Hepatocyte (in vitro differentiated cells): ENCODE measurements around the gene PARN. TPM values are rescaled to one million over a fixed set of nuclear protein-coding genes. Genes with fewer than 3 reads are reported as not detected.

Experiments used
- DNase-seq: peaks from one replicate; pipeline ENCODE4 v3.0.0-alpha.2; 2016; ENCODE audit warnings: low spot score
- H2AFZ ChIP-seq: fragments of 200-600 bp; sonication (generic); 2 replicates; pipeline ENCODE4 v1.6.0; 2016; ENCODE audit warnings: antibody characterized with exemption, mild to moderate bottlenecking
- H3K27ac ChIP-seq: fragments of 200-600 bp; sonication (generic); 2 replicates; pipeline ENCODE4 v1.5.1; 2016; ENCODE audit warnings: mild to moderate bottlenecking
- H3K27me3 ChIP-seq: fragments of 200-600 bp; sonication (generic); 2 replicates; pipeline ENCODE4 v1.6.1; 2016
- H3K36me3 ChIP-seq: fragments of 200-600 bp; sonication (generic); replicated peaks from 2 replicates; pipeline ENCODE4 v1.5.1; 2016; ENCODE audit warnings: low read depth; ENCODE audit not compliant: insufficient read depth
- H3K4me1 ChIP-seq: fragments of 200-600 bp; sonication (generic); 2 replicates; pipeline ENCODE4 v1.5.1; 2016; ENCODE audit warnings: mild to moderate bottlenecking, moderate library complexity; ENCODE audit not compliant: insufficient read depth
- H3K4me2 ChIP-seq: fragments of 200-600 bp; sonication (generic); 2 replicates; pipeline ENCODE4 v1.6.0; 2016
- H3K4me3 ChIP-seq: fragments of 200-600 bp; sonication (generic); 2 replicates; pipeline ENCODE4 v1.5.1; 2016; ENCODE audit warnings: mild to moderate bottlenecking
- H3K79me2 ChIP-seq: fragments of 200-600 bp; sonication (generic); 2 replicates; pipeline ENCODE4 v1.6.0; 2017; ENCODE audit warnings: mild to moderate bottlenecking
- H3K9me2 ChIP-seq: fragments of 200-600 bp; sonication (generic); replicated peaks from 2 replicates; pipeline ENCODE4 v1.6.0; 2017; ENCODE audit warnings: mild to moderate bottlenecking; ENCODE audit not compliant: insufficient read depth
- H3K9me3 ChIP-seq: fragments of 200-600 bp; sonication (generic); 2 replicates; pipeline ENCODE4 v1.5.1; 2016; ENCODE audit warnings: low read depth, mild to moderate bottlenecking
- H4K20me1 ChIP-seq: fragments of 200-600 bp; sonication (generic); 2 replicates; pipeline ENCODE4 v1.6.0; 2016; ENCODE audit warnings: mild to moderate bottlenecking; ENCODE audit not compliant: insufficient read depth, poor library complexity, severe bottlenecking
- EZH2 ChIP-seq: fragments of 200-600 bp; sonication (generic); IDR thresholded peaks from 2 replicates; pipeline ENCODE4 v1.6.1; 2016; ENCODE audit warnings: antibody characterized with exemption, mild to moderate bottlenecking, borderline replicate concordance
- EZH2phosphoT487 ChIP-seq: fragments of 200-600 bp; sonication (generic); IDR thresholded peaks from one replicate; pipeline ENCODE4 v1.6.1; 2018; ENCODE audit warnings: antibody characterized with exemption, mild to moderate bottlenecking, low read depth, moderate library complexity; ENCODE audit not compliant: unreplicated experiment, severe bottlenecking
- WGBS: methylation state at CpG from one replicate; pipeline ENCODE4 v1.1.6; 2016; ENCODE audit warnings: low lambda C conversion rate; ENCODE audit errors: missing lambda C conversion rate; 5-methylcytosine and 5-hydroxymethylcytosine counted together
- polyA plus RNA-seq: library from polyadenylated mRNA; unstranded; fragments of >200 nt; fragmentation: Nextera tagmentation; extraction: Ambion mirVana; gene quantifications from 2 replicates; pipeline ENCODE4 v1.2.1, GENCODE V29; 2016
- total RNA-seq: library from RNA; depleted of rRNA; stranded (reverse); fragments of >200 nt; gene quantifications from 2 replicates; pipeline ENCODE4 v1.2.3, GENCODE V29; 2014
- TF ChIP-seq, protein P1 (sequence below): fragments of 200-600 bp; sonication (generic); IDR thresholded peaks from 2 replicates; pipeline ENCODE4 v1.5.1; 2016; ENCODE audit warnings: antibody characterized with exemption, mild to moderate bottlenecking; ENCODE audit not compliant: poor library complexity

Gene PARN
- total and polyA plus RNA-seq, 2 experiments from 2014 or later: 23.7 to 35.6 TPM

DNA sequence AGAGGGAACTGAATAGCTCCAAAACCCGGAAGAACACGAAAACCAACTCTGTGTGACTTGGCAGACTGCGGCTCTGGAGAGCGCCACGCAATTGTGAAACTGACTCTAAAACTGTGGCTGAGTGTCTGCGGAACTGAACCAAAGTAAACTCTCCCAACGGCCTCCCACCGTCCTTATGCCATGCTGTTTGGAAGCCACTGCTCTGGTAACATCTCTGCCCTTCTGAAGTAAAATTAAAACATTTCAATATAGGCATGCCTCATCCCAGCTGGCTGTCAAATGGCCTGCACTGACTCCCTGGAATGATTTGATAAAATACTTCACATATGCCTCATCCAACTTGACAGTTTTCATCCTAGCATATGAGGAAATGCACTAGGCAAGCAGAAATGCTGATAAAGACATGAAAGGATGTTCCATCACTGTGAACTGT, 70.2 kb downstream of the PARN start:
- no peak for DNase-seq
- Histone ChIP-seq H3K4me1 (peaks cover 28% of the 10 kb centered on the region), H3K36me3 (no peaks in the 10 kb centered on the region), H4K20me1 (peaks cover 3% of the 10 kb centered on the region), H2AFZ (no peak overlapping the region), H3K9me2 (no peaks in the 10 kb centered on the region), H3K9me3 (no peaks in the 10 kb centered on the region), H3K4me2 (peak overlapping the region; percentile 5), H3K4me3 (no peak overlapping the region), H3K27me3 (no peaks in the 10 kb centered on the region), H3K27ac (no peak overlapping the region), H3K79me2 (no peaks in the 10 kb centered on the region)
- TF ChIP-seq, protein P1, sequence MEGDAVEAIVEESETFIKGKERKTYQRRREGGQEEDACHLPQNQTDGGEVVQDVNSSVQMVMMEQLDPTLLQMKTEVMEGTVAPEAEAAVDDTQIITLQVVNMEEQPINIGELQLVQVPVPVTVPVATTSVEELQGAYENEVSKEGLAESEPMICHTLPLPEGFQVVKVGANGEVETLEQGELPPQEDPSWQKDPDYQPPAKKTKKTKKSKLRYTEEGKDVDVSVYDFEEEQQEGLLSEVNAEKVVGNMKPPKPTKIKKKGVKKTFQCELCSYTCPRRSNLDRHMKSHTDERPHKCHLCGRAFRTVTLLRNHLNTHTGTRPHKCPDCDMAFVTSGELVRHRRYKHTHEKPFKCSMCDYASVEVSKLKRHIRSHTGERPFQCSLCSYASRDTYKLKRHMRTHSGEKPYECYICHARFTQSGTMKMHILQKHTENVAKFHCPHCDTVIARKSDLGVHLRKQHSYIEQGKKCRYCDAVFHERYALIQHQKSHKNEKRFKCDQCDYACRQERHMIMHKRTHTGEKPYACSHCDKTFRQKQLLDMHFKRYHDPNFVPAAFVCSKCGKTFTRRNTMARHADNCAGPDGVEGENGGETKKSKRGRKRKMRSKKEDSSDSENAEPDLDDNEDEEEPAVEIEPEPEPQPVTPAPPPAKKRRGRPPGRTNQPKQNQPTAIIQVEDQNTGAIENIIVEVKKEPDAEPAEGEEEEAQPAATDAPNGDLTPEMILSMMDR: no peak
- 77% methylated on average over 8 of the region's 8 CpGs for WGBS

DNA sequence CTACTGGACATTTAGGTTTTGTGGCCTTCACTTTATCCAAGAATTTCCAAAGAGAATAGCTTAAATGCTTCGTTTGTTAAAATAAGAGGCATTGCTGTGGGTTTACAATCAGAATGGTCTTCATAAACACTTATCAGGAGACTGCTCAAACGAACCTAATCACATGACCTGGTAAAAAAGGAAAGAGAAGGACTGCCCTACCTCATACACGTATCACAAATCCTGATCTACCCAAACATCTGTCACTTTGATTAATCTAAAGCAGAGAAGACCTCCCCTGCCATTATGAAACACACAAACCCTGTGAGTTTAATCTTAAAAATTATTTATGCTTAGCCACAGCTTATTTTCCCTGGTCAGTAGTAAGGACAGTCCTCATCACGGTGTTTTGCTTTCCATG, 76.6 kb downstream of the PARN start:
- no peaks in the 10 kb centered on the region for H3K36me3 ChIP-seq
- H3K4me1 ChIP-seq: peaks cover 10% of the 10 kb centered on the region
- 60% methylated on average over 4 of the region's 4 CpGs for WGBS
- H3K27me3 ChIP-seq: no peaks in the 10 kb centered on the region
- no peak overlapping the region for H2AFZ ChIP-seq
- H3K9me3 ChIP-seq: no peaks in the 10 kb centered on the region
- no peak for DNase-seq
- H3K79me2 ChIP-seq: no peaks in the 10 kb centered on the region
- H3K4me2 ChIP-seq: no peak overlapping the region
- no peaks in the 10 kb centered on the region for H3K9me2 ChIP-seq
- no peaks in the 10 kb centered on the region for H4K20me1 ChIP-seq
- H3K4me3 ChIP-seq: no peak overlapping the region
- H3K27ac ChIP-seq: no peak overlapping the region
- TF ChIP-seq, protein P1: no peak
- TF ChIP-seq EZH2phosphoT487: no peak
- no peak for TF ChIP-seq EZH2

DNA sequence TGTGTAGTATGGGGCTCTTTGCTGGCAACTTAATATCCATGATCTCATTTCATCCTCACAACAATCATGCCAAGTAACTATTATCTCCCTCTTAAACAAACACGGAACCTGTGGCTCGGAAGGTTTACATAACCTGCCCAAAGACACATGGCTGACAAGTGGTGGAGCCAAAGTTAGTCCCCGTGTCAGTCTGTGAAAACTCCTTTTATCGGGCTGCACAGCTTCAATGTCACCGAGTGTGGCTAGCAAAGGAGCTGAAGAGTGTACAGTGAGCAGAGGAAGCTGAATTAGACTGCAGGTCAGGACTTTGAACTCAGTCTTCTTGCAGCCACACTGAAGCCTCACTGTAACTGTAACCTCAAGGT, 80.3 kb downstream of the PARN start:
- Histone ChIP-seq H3K9me3 (no peaks in the 10 kb centered on the region), H3K4me2 (peak overlapping the region; percentile 58), H3K27me3 (no peaks in the 10 kb centered on the region), H3K9me2 (no peaks in the 10 kb centered on the region), H2AFZ (no peak overlapping the region), H3K79me2 (no peaks in the 10 kb centered on the region), H3K27ac (peak overlapping the region; percentile 61), H4K20me1 (no peaks in the 10 kb centered on the region), H3K4me1 (peaks cover 10% of the 10 kb centered on the region), H3K4me3 (no peak overlapping the region), H3K36me3 (no peaks in the 10 kb centered on the region)
- 50% methylated on average over 5 of the region's 5 CpGs for WGBS
- peak; percentile 28 for DNase-seq
- TF ChIP-seq, protein P1: no peak
- TF ChIP-seq EZH2phosphoT487: no peak
- no peak for TF ChIP-seq EZH2
